GM12874 (cell line): Measurements from ENCODE around the gene PBRM1.

Experiments
- TF ChIP-seq, protein P1 (sequence below): IDR thresholded peaks from 2 replicates; pipeline ENCODE4 v1.5.1; 2011; ENCODE audit warnings: low read depth, mild to moderate bottlenecking, control low read depth, low read length, moderate library complexity; ENCODE audit not compliant: insufficient read depth

Gene PBRM1

DNA sequence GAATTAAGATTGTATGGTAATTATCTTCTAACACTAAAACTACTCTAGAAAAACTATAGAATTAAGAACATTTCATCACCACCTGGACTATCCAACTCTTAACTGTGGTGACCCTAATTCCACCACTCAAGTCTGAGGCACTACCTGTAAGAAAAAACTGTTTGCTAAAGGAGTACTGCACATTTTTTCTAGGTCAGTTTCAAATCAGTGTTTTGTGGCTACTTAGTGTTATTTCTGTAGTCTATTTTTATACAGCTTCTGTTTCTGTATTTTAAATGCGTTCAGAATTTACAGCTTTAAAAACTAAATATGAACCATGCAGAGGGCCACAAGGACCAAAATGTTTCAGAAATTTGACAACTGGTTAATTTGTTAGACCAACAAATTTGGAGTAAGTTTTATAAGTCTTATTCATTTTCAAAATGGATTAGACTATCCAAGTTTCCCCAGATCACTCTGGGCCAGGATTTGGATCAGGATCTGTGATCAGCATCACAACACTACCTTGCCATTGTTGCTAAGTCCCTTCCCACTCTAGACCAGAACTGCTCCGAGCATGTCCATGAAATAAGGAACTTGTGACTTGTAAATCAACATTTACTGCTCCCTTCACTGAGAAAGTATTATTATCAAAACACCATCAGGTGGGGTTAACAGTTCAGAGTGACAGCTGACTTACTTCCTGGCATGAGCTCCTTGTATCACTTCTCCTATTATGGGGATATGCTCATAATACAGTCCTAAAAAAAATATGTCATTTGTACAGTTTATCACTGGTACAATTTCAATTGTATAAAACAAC lies 11.3 kb upstream of the PBRM1 start:
- TF ChIP-seq, protein P1, sequence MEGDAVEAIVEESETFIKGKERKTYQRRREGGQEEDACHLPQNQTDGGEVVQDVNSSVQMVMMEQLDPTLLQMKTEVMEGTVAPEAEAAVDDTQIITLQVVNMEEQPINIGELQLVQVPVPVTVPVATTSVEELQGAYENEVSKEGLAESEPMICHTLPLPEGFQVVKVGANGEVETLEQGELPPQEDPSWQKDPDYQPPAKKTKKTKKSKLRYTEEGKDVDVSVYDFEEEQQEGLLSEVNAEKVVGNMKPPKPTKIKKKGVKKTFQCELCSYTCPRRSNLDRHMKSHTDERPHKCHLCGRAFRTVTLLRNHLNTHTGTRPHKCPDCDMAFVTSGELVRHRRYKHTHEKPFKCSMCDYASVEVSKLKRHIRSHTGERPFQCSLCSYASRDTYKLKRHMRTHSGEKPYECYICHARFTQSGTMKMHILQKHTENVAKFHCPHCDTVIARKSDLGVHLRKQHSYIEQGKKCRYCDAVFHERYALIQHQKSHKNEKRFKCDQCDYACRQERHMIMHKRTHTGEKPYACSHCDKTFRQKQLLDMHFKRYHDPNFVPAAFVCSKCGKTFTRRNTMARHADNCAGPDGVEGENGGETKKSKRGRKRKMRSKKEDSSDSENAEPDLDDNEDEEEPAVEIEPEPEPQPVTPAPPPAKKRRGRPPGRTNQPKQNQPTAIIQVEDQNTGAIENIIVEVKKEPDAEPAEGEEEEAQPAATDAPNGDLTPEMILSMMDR = no peak

- TF ChIP-seq, protein P1 = no peak
Measured at GRCh38 chr3:52695798-52696671, 10.3 kb upstream of the PBRM1 start.

DNA sequence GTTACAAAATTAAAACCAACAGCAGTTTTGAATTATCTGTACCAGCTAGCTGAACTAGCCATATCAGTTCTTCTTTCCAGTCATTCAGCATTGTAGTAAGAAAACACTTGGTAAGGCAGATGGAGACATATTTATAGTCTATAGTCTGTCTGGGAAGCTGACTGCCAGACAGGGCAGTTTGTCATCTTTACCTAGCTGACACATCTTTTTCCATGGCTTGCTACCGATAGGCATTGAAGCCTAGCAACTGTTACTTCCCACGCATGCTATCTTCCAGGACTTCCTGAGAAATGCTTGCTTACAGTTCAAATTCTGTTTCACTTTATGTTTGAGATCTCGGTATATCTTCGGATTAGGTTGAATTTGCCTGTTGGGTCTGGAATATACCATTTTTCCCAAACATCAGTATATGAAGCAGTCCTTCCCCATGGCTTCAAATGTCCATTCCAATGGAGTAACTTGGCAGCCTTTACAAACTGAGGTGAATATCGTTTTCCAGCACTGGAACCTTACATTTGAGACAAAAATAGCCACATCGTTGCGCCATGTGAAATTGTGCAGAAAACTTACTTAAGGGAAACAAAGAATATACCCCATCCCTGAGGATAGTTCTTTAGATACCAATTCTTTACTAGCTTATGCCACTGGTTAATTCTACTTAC lies 8.9 kb upstream of the PBRM1 start:
- TF ChIP-seq, protein P1 = no peak

DNA sequence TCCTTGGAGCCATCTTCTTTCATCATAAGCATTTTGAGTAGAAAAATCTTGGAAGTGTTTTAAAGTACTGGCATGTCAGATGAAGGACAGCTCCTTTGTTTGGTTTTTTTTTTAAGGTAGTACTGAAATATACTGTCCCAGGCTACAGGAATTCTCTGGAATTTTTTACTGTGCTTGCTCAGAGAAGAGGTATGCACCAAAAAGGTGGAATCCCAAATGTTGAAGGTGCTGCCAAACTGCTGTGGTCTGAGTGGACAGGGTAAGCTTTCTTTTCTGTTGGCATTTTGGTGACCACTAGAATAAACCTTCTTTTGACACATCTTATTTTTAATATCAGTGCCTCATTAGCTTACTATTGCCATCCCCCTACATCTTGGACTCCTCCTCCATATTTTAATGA lies 7.4 kb upstream of the PBRM1 start:
- TF ChIP-seq, protein P1 = no peak

GRCh38 chr3:52690560-52690959 lies 4.8 kb upstream of the PBRM1 start:
- TF ChIP-seq, protein P1 = no peak

DNA sequence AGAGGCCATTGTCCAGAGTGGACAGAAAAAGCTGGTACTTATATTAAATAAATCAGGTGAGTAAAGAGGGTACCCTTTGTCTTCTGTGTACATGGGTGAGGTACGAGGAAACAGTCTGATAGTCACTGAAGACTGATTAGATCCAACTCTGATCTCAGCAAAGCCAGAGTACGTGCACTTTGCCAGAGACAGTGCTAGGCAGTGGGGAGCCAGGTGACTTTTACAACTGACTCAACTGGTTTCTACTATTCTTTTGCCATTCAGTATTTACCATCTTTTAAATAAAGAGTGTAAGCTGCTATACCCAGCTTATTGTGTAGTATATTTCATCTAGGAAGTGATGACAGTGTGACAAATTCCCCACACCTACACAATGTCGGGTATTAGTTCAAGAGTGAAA lies 3.4 kb upstream of the PBRM1 start:
- TF ChIP-seq, protein P1 = no peak

DNA sequence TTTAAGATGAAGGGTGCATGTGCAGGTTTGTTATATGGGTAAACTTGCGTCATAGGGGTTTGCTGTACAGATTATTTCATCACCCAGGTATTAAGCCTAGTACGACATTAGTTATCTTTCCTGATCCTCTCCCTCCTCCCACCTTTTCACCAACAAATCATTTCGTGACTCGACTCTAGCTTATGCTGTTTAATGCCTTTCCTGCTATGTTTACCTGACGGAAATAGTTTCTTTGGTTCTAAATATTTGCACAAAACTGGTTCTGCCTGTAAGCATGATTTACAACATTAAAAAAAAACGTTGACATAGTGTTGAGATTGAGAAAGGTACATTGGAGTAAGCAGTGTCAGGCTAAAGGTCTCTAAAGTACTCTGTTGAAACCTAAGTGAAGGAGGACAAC lies 2.6 kb upstream of the PBRM1 start:
- TF ChIP-seq, protein P1 = no peak
